Prostate gland (tissue), 2 donors: Measurements from ENCODE around the gene RAB37.

Experiments
- CTCF ChIP-seq, 4 experiments: fragments of 200-600 bp in 2 of 4; fragments of 450-650 bp in 2 of 4; sonication (generic) in 2 of 4; IDR thresholded peaks; 1 replicate in 3 of 4; 2 replicates in 1 of 4; pipeline ENCODE4 v1.5.1; 2016 to 2019; ENCODE audit warnings: antibody characterized with exemption in 4 of 4, mild to moderate bottlenecking in 2 of 4, moderate library complexity in 2 of 4
- POLR2A ChIP-seq: fragments of 450-650 bp; IDR thresholded peaks from one replicate; pipeline ENCODE4 v1.6.1; 2016; ENCODE audit warnings: antibody characterized with exemption, mild to moderate bottlenecking
- POLR2AphosphoS5 ChIP-seq: sonication (generic); formaldehyde crosslinking; IDR thresholded peaks from one replicate; pipeline ENCODE4 v1.6.1; 2017; ENCODE audit warnings: antibody characterized with exemption

- no peak for TF ChIP-seq POLR2AphosphoS5
- no peak for TF ChIP-seq POLR2A
- no peak for TF ChIP-seq CTCF (IDR thresholded peaks at IDR 0.05)
Observed at GRCh38 chr17:74722782-74723181, 14.3 kb upstream of the RAB37 start.
